Neutrophil (primary cell): Measurements from ENCODE around the gene CD55.

Source experiments
- H3K27ac ChIP-seq: fragments of 200-600 bp; sonication (generic); 2 replicates; pipeline ENCODE4 v1.5.1; 2016; ENCODE audit warnings: mild to moderate bottlenecking, moderate library complexity
- H3K27me3 ChIP-seq: fragments of 200-600 bp; sonication (generic); 2 replicates; pipeline ENCODE4 v1.6.0; 2016; ENCODE audit warnings: mild to moderate bottlenecking
- H3K36me3 ChIP-seq: fragments of 200-600 bp; sonication (generic); 2 replicates; pipeline ENCODE4 v1.5.1; 2017
- H3K4me1 ChIP-seq, 2 experiments: fragments of 200-600 bp in 1 of 2; sonication (generic) in 1 of 2; 1 replicate in 1 of 2; 2 replicates in 1 of 2; pipeline versions ENCODE4 v1.5.1 to v1.6.1; 2013 to 2016; ENCODE audit warnings: low read depth in 1 of 2, low read length in 1 of 2, mild to moderate bottlenecking in 1 of 2, moderate library complexity in 1 of 2; ENCODE audit not compliant: control insufficient read depth in 1 of 2, insufficient read depth in 1 of 2
- H3K4me3 ChIP-seq, 2 experiments: fragments of 200-600 bp in 1 of 2; sonication (generic) in 1 of 2; 1 replicate in 1 of 2; 2 replicates in 1 of 2; pipeline ENCODE4 v1.5.1; 2013 to 2016; ENCODE audit warnings: low read depth in 1 of 2, low read length in 1 of 2, mild to moderate bottlenecking in 1 of 2, moderate library complexity in 1 of 2
- H3K9me3 ChIP-seq: fragments of 200-600 bp; sonication (generic); 2 replicates; pipeline ENCODE4 v1.5.1; 2016
- CTCF ChIP-seq: fragments of 200-600 bp; sonication (generic); IDR thresholded peaks from 2 replicates; pipeline ENCODE4 v1.5.1; 2016; ENCODE audit warnings: antibody characterized with exemption

CD55 gene

GRCh38 chr1:207335138-207335537 is 13.7 kb downstream of the CD55 start:
- Histone ChIP-seq H3K4me1 (peaks cover 70 to 84% of the 10 kb centered on the region in 2 experiments), H3K36me3 (peaks cover 82% of the 10 kb centered on the region)

GRCh38 chr1:207335695-207336363 is 14.4 kb downstream of the CD55 start:
- peaks cover 82% of the 10 kb centered on the region for H3K36me3 ChIP-seq
- H3K9me3 ChIP-seq, result no peaks in the 10 kb centered on the region
- H3K4me3 ChIP-seq, result peak overlapping the region; percentile 42 to 48
- H3K4me1 ChIP-seq, result peaks cover 69 to 78% of the 10 kb centered on the region in 2 experiments
- peak overlapping the region; percentile 94 for H3K27ac ChIP-seq
- H3K27me3 ChIP-seq, result no peaks in the 10 kb centered on the region
- peak; percentile 78 for TF ChIP-seq CTCF

More at GRCh38 chr1:207335138-207335537, 13.7 kb downstream of the CD55 start:
- Histone ChIP-seq H3K27me3 (no peaks in the 10 kb centered on the region), H3K4me3 (peak overlapping the region; percentile 42 to 48), H3K9me3 (no peaks in the 10 kb centered on the region), H3K27ac (peak overlapping the region; percentile 94)
- TF ChIP-seq CTCF, result no peak

- no peak for TF ChIP-seq CTCF
- Histone ChIP-seq H3K4me1 (peaks cover 69 to 74% of the 10 kb centered on the region in 2 experiments), H3K4me3 (peak overlapping the region; percentile 42 to 48), H3K27me3 (no peaks in the 10 kb centered on the region), H3K36me3 (peaks cover 78% of the 10 kb centered on the region), H3K9me3 (no peaks in the 10 kb centered on the region), H3K27ac (peak overlapping the region; percentile 94)
These were observed 15.3 kb downstream of the CD55 start for GRCh38 chr1:207336559-207337467.

- H3K27ac ChIP-seq, result peak overlapping the region; percentile 1
- no peaks in the 10 kb centered on the region for H3K9me3 ChIP-seq
- H3K4me3 ChIP-seq, result no peak overlapping the region
- H3K27me3 ChIP-seq, result no peaks in the 10 kb centered on the region
- TF ChIP-seq CTCF, result no peak
- peaks cover 58 to 68% of the 10 kb centered on the region in 2 experiments for H3K4me1 ChIP-seq
- peaks cover 71% of the 10 kb centered on the region for H3K36me3 ChIP-seq
These were observed 20.9 kb downstream of the CD55 start for GRCh38 chr1:207342332-207342731.

- H3K4me1 ChIP-seq, result peaks cover 49 to 54% of the 10 kb centered on the region in 2 experiments
- H3K27me3 ChIP-seq, result no peaks in the 10 kb centered on the region
- H3K9me3 ChIP-seq, result no peaks in the 10 kb centered on the region
- TF ChIP-seq CTCF, result no peak
- peak overlapping the region in 1 of 2 experiments; percentile 1 for H3K4me3 ChIP-seq
- H3K27ac ChIP-seq, result peak overlapping the region; percentile 71
- H3K36me3 ChIP-seq, result peaks cover 71% of the 10 kb centered on the region
These were observed 22.2 kb downstream of the CD55 start for GRCh38 chr1:207343675-207344074.
